ENCODE measurements around the gene ZFYVE28. TPM values are rescaled to one million over a fixed set of nuclear protein-coding genes. Genes with fewer than 3 reads are reported as not detected.
"Not testable (repeated sequence)": the region's sequence is repeated elsewhere in the genome, so short reads cannot be mapped to it uniquely, and the experiment has no call there.

The ZFYVE28 gene
- total RNA-seq, 2 experiments from 2014 or later: 3.8 to 4.6 TPM

- Mint-ChIP-seq H3K27me3 (no peaks in the 10 kb centered on the region), H3K9me3 (no peaks in the 10 kb centered on the region), H3K36me3 (no peaks in the 10 kb centered on the region), H3K4me3 (no peak overlapping the region), H3K4me1 (peaks cover 4% of the 10 kb centered on the region), H3K27ac (no peak overlapping the region)
- DNase-seq: no peak
Measured at GRCh38 chr4:2437475-2438215, 19.2 kb upstream of the ZFYVE28 start.

GRCh38 chr4:2436761-2437474, 18.5 kb upstream of the ZFYVE28 start:
- H3K27me3 Mint-ChIP-seq: no peaks in the 10 kb centered on the region
- H3K36me3 Mint-ChIP-seq: no peaks in the 10 kb centered on the region
- no peaks in the 10 kb centered on the region for H3K9me3 Mint-ChIP-seq
- DNase-seq: no peak
- H3K27ac Mint-ChIP-seq: no peak overlapping the region
- H3K4me1 Mint-ChIP-seq: peaks cover 4% of the 10 kb centered on the region
- H3K4me3 Mint-ChIP-seq: no peak overlapping the region

GRCh38 chr4:2436301-2436700, 17.9 kb upstream of the ZFYVE28 start:
- no peak overlapping the region for H3K4me3 Mint-ChIP-seq
- no peak for DNase-seq
- no peak overlapping the region for H3K27ac Mint-ChIP-seq
- no peaks in the 10 kb centered on the region for H3K27me3 Mint-ChIP-seq
- no peaks in the 10 kb centered on the region for H3K9me3 Mint-ChIP-seq
- no peaks in the 10 kb centered on the region for H3K36me3 Mint-ChIP-seq
- peaks cover 2% of the 10 kb centered on the region for H3K4me1 Mint-ChIP-seq

GRCh38 chr4:2434420-2434819, 16.0 kb upstream of the ZFYVE28 start:
- H3K27me3 Mint-ChIP-seq: no peaks in the 10 kb centered on the region
- no peaks in the 10 kb centered on the region for H3K36me3 Mint-ChIP-seq
- H3K4me1 Mint-ChIP-seq: peaks cover under 1% of the 10 kb centered on the region
- no peak for DNase-seq
- H3K4me3 Mint-ChIP-seq: no peak overlapping the region
- H3K9me3 Mint-ChIP-seq: no peaks in the 10 kb centered on the region
- no peak overlapping the region for H3K27ac Mint-ChIP-seq

- Mint-ChIP-seq H3K36me3 (no peaks in the 10 kb centered on the region), H3K4me1 (no peaks in the 10 kb centered on the region), H3K9me3 (no peaks in the 10 kb centered on the region), H3K27me3 (no peaks in the 10 kb centered on the region), H3K4me3 (no peak overlapping the region), H3K27ac (no peak overlapping the region)
- no peak for DNase-seq
Measured at GRCh38 chr4:2433609-2434350, 15.3 kb upstream of the ZFYVE28 start.

GRCh38 chr4:2432991-2433530, 14.6 kb upstream of the ZFYVE28 start:
- Mint-ChIP-seq H3K4me1 (no peaks in the 10 kb centered on the region), H3K27me3 (no peaks in the 10 kb centered on the region), H3K9me3 (no peaks in the 10 kb centered on the region), H3K36me3 (no peaks in the 10 kb centered on the region), H3K4me3 (no peak overlapping the region), H3K27ac (no peak overlapping the region)
- no peak for DNase-seq

GRCh38 chr4:2432004-2432403, 13.6 kb upstream of the ZFYVE28 start:
- Mint-ChIP-seq H3K36me3 (no peaks in the 10 kb centered on the region), H3K27me3 (no peaks in the 10 kb centered on the region), H3K27ac (no peak overlapping the region), H3K4me3 (no peak overlapping the region), H3K9me3 (no peaks in the 10 kb centered on the region), H3K4me1 (no peaks in the 10 kb centered on the region)
- DNase-seq: no peak

- not testable (repeated sequence) for H3K4me3 Mint-ChIP-seq, DNase-seq, H3K27ac Mint-ChIP-seq, H3K9me3 Mint-ChIP-seq, H3K36me3 Mint-ChIP-seq, H3K4me1 Mint-ChIP-seq, H3K27me3 Mint-ChIP-seq
Measured at GRCh38 chr4:2429945-2430757, 11.7 kb upstream of the ZFYVE28 start.

- Mint-ChIP-seq H3K4me1 (no peaks in the 10 kb centered on the region), H3K27ac (no peak overlapping the region), H3K4me3 (no peak overlapping the region), H3K9me3 (no peaks in the 10 kb centered on the region), H3K27me3 (no peaks in the 10 kb centered on the region), H3K36me3 (no peaks in the 10 kb centered on the region)
- no peak for DNase-seq
Measured at GRCh38 chr4:2428496-2429213, 10.2 kb upstream of the ZFYVE28 start.

GRCh38 chr4:2427383-2428334, 9.2 kb upstream of the ZFYVE28 start:
- Mint-ChIP-seq H3K36me3 (no peaks in the 10 kb centered on the region), H3K9me3 (no peaks in the 10 kb centered on the region), H3K4me3 (no peak overlapping the region), H3K4me1 (no peaks in the 10 kb centered on the region), H3K27me3 (peaks cover 6% of the 10 kb centered on the region), H3K27ac (no peak overlapping the region)
- no peak for DNase-seq

GRCh38 chr4:2426711-2427275, 8.3 kb upstream of the ZFYVE28 start:
- no peak overlapping the region for H3K27ac Mint-ChIP-seq
- H3K4me3 Mint-ChIP-seq: no peak overlapping the region
- no peaks in the 10 kb centered on the region for H3K36me3 Mint-ChIP-seq
- no peaks in the 10 kb centered on the region for H3K9me3 Mint-ChIP-seq
- no peaks in the 10 kb centered on the region for H3K4me1 Mint-ChIP-seq
- H3K27me3 Mint-ChIP-seq: peaks cover 14% of the 10 kb centered on the region
- no peak for DNase-seq

GRCh38 chr4:2426069-2426397, 7.6 kb upstream of the ZFYVE28 start:
- no peaks in the 10 kb centered on the region for H3K9me3 Mint-ChIP-seq
- no peak for DNase-seq
- no peak overlapping the region for H3K4me3 Mint-ChIP-seq
- H3K4me1 Mint-ChIP-seq: no peaks in the 10 kb centered on the region
- peaks cover 20% of the 10 kb centered on the region for H3K27me3 Mint-ChIP-seq
- H3K27ac Mint-ChIP-seq: no peak overlapping the region
- H3K36me3 Mint-ChIP-seq: no peaks in the 10 kb centered on the region

GRCh38 chr4:2425386-2426068, 7.1 kb upstream of the ZFYVE28 start:
- Mint-ChIP-seq H3K4me3 (no peak overlapping the region), H3K4me1 (no peaks in the 10 kb centered on the region), H3K27me3 (peaks cover 25% of the 10 kb centered on the region), H3K27ac (no peak overlapping the region), H3K36me3 (no peaks in the 10 kb centered on the region), H3K9me3 (no peaks in the 10 kb centered on the region)
- DNase-seq: no peak

All from activated naive CD8-positive, alpha-beta T cell treated with anti-CD3 and anti-CD28 coated beads for 36 hours (primary cell).